HG03520 (cell line): ENCODE data around the gene POLR2C.

ENCODE experiments used
- ATAC-seq: cut with Tn5 transposase; IDR thresholded peaks from one replicate; pipeline ENCODE4 v1.9.1; 2021; ENCODE audit warnings: mild to moderate bottlenecking, moderate library complexity; ENCODE audit not compliant: unreplicated experiment

POLR2C gene

DNA sequence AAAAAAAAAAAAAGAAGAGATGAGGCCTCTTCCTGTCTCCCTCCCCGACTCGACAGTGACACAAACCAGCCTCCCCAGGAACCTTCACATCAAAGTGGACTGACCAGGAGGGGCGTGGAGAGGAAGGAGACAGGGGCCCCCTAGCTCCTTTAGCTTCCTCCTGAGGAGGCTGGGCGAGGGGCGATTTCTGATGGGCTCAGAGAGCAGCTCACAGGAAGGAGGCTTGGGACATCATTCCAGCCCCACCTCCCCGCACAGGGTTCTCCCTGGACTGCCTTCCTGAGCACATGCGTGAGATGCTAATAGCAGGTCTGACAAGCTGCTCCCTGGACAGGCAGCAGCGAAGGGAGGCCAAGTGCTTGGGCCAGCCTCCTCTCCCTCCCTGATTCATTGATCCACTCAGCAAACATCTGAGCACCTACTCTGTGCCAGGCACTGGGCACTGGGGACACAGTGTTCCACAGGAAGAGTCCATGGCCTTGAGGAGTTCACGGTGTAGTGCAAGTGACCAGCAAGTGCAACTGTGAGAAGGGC lies 38.2 kb downstream of the POLR2C start:
- no peak for ATAC-seq

DNA sequence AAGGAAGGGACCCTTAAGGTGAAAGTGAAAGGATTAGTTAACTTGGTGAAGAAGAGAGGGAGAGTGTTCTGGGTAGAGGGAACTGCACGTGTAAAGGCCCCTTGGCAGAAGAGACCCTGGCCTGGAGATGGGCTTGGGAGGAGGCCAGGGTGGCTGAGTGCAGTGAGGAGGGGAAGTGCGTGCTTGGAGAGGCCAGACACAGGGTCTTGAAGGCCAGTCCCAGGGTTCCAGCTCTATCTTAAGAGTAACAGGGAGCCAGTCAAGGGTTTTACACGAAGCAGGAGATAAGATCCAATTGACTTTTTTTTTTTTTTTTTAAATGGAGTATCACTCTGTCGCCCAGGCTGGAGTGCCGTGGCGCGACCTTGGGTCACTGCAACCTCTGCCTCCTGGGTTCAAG lies 39.0 kb downstream of the POLR2C start:
- ATAC-seq: no peak

DNA sequence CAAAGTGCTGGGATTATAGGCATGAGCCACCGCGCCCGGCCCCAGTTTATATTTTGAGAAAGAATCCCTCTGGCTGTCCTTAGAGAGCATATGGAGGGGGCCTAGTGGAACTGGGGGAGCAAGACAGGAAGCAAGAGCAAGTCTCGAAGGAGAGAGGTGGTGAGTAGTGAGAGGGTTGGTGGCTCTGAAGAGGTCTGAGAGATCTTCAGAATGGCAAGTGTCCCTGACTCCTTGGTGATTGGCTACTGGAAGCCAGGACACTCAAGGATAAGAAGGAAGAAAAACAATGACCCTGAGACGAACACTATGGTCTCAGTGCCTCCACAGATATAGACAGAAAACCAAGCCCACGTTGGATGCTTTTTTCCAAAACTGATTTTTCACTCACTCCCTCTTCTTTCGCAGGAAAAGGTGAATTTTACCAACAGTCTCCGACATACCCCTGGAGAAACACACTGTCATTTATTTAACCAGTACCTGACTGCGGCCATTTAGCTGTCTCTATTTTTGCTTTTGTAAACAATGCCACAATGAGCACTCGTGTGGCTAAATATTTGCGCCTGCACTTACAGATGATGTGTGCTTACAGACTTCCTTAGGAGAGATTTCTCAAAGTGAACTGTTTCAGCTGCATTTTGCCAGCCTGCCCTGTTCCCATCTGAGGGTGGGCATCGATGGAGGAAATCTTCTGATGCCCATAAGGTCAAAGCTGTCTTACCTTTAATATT lies 39.7 kb downstream of the POLR2C start:
- no peak for ATAC-seq

DNA sequence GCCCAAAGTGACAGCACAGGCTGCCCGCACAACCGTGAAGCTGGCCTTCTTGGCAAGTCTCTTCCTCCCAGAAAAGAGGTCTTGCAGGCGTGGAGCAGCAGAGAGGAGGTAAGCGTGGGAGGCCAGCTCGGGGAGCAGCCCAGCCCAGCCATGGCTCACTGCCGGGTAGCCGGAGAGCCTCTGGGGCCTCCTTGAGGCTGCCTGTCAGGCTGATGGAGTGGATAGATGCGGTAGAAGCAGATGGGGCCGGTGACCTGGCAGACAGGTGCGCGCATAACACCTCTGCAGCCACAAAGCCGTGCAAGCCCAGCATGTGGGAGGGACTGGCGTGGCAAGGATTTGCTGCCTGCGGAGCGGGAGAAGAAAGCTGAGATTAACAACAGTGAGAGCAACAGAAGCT lies 40.9 kb downstream of the POLR2C start:
- ATAC-seq: no peak

DNA sequence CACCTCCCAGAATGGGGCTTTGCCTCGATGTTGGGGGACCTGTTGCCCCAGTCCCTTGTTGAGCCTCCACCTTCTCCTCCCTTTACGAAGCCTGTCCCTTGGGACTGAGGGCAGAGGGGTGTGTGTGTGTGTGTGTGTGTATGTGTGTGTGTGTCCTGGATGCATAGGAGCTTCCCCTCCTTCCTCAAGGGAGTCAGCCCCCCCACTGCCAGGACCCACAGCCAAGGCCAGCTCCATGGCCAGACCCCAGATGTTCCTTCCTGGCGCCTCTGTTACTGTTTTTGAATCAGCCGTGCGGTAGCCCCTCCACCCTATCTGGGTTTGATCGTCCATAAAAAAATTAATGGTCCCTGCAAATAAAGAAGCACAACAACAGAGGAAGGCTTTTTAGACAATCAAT lies 41.5 kb downstream of the POLR2C start:
- ATAC-seq: no peak

DNA sequence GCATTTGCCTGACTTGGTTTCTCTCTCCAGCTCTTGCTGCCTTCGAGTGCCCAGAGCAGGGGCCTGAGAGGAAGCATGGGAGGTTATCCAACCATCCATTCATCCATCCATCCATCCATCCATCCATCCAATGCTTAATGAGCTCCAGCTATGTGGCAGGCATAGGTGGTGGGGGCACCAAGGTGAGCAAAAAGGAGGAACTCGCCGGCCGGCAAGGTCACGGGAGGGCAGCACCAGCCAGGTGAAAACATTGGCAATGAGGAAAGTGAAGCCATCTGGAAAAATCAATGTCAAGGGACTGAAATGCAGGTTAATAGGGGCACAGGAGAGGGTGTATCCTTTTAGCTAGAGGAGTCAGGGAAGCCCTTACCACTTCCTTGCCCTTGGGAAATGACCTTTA lies 42.0 kb downstream of the POLR2C start:
- no peak for ATAC-seq

DNA sequence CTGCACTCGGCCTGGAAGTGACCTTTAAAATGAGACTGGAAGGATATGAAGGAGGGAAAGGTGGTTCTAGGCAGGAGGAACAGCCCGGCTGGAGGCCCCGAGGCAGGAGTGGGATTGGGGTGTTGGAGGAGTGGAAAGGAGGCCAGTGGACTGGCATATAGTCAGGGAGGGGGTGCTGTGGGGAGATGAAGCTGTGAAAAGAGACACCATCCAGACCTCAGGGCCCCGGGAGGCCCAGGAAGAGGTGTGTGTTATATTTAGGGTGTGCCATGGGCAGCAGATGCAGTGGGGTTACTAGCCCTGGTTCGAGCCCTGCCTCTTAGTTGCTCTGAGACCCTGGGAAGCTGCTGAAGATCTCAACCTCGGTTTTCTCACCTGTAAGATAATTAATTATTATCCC lies 42.7 kb downstream of the POLR2C start:
- no peak for ATAC-seq

DNA sequence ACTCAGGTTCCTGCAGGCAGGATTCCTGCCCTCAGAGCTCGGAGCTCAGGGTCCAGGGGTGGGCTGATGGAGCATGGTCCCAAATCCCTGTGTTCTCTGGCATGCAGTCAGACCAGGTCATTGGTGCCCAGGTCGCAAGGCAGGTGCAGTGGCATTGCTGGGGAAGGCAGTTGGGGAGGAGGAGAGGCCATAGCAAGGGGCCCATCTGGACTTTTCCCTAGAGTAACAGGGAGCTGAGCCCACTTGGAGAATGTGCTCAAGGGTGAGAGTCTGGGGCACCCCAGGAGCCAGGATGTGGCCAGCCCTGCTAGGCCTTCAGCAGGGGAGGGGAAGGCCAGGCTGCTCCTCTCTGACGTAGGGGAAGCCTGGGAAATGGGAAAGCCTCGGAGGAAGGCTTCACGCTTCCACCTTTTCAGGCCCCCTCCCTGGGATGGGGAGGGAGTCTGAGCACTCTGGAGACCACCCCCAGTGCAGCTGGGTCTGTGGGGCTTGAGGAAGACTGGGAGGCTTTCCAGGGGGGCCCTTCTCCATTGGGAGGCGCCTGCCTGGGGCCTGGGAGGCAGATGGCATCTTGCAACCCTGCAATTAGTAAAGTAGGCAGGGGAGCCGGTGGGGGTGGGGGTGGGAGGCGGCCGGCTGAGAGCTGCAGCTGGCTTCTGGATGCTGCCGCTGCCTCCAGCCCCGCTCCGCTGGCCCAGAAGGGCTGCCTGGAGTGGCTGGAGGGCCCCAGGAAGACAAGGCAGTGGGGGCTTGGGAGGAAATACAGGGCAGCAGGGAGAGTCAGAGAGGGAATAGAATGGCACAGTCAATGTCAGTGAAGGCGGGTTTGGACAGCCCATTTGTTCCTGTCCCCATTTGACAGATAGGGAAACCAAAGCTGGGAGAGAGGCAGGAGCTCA lies 44.9 kb downstream of the POLR2C start:
- no peak for ATAC-seq

DNA sequence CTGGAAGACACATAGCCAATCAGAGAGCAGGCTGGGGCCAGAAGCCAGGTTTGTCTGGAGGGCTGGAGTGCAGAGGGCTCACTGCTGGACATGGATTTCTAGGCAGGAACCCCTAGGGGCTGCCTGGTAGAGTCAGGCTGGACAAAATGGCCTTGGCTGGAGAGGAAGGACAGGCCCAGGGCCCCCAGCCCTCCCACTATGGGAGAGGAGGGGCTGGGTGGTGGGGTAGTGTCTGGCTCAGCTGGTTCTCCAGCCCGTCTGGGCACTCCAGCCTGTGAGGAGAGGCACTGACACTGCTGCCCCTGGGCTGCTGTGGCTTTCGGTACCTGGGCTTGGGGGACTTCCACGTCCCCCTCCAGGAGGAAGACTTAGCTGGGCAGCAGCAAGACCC lies 45.6 kb downstream of the POLR2C start:
- no peak for ATAC-seq

DNA sequence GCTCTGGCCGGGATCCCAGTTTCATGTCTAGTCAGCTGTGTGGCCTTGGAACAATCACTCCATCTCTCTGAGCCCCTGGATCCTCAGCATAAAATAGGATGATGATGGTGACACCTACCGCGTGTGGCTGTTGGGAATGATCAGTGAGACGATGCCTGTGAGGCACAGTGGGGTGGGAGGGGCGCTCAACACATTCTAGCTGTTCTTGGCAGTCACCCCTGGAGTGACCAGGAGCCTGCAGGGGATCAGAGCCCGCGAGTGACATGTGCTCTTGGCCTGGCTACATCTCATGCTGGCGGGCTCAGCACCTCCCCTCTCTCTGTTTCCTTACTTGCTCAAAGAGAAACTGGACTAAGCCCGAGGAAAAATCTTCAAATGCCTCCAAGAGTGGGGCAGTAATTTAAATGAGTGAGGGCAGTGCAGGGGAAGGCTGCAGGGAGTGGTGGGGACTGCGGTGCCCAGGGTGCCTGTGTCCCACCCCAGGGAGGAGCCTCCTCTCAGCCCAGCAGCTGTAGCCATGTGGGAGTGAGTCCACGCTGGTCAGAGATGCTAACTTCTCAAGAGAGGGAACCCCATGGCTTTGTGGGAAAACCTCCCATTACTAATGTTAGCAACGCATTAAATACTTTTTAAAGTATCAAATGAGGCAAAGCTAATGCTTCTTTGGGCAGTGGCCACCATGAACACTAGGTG lies 46.9 kb downstream of the POLR2C start:
- no peak for ATAC-seq

DNA sequence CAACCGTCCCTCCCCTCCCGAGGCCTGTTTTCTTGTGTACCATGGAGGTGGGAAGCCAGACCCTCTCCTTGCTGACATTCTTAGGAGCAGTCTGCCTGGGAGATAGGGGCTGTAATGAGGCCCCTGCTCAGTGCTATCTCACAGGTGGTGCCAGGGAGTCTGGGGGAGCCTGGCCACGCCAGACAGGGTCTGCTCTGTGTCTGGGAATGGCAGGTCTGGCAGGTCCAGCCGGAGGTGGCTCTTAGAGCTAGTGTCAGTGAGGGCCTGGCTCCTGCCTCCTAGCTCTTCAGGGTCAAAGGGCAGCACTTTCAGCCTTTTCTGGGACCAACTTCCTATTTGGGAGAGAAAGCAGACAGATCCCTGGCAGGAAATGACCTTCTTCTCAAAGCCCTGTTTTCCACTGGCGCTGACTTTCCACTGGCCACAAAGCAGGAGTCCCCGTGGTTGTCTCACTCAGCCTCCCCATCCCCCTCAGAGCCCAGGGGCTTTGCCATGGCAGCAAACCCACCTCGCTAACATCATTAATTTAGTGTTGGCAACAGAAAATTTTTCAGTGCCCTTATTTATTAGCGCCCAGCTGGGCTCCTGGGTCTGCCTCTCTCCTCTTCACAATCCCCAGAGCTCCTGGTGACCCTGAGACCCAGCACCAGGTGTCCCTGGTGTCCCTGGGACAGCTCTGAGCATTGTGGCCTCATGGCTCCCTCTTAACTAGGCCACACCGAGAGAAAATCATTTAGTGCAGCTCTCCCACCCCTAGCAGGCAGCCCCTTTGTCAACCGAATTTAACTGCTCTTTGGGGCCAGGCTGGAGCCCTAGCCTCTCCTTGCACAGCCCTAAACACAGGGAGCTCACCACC lies 47.8 kb downstream of the POLR2C start:
- no peak for ATAC-seq

DNA sequence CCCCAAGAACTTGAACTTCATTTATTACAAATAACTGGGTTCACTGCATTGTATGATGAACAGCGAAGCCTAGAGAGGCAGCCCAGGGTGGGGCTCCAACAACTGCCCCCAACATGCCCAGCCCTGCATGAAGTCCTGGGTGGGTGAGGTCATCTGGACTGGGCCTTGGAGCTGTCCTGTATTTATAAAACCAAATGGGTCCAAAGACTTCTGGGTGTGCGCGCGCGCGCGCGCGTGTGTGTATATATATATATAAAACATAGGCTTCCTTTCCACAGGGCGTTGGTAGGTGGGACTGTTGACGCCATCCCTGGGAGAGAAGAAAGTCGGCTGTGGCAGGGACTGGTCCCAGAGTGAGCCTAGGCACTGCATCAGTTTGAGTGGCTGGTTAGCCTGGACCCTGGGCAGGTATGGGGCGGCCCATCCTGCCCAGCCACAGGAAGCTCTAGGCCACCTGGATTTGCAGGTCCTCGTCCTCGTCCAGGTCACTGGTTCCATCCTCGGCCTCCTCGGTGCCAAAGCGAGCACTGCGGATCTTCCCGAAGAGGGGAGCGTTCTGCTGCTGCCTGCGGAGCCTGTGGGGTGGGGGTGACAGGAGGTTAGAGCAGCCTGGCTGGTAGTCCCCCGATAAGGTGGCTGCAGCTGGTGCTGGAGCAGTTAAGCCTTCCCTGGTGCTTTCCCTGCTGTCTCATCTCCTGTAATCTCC lies 50.0 kb downstream of the POLR2C start:
- ATAC-seq: no peak

DNA sequence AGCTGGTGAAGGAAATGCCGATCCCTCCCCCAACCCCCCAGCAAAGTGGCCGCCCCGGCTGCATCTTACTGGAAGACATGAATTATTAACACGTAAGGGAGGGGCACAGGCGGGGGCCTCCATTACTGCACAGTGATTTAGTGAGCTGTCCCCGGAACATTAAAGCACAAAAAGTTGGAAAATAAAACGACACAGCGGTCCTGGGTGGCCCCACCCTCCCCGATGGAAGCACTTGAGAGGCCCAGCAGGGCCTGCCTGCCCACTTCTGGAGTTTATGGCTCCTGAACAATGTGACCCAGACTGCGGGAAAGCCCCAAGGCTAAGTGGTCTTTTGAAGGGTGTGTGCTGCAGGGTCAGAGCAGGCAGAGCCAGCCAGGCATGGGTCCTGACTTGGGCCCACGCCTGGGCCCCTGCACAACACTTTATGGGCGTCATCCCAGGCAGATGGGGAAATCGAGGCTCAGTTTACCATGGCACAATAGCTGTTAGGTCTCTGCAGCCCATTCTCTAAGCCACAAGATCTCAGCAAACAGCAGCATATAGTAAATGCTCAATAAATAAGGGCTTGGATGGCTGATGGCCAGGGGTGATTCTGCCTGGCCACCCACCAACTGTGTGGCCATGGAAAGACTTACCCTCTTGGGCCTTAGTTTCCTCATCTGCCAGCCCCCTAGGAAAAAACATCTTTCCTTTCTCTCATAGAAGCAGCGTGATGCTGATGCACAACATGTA lies 51.1 kb downstream of the POLR2C start:
- ATAC-seq: no peak

DNA sequence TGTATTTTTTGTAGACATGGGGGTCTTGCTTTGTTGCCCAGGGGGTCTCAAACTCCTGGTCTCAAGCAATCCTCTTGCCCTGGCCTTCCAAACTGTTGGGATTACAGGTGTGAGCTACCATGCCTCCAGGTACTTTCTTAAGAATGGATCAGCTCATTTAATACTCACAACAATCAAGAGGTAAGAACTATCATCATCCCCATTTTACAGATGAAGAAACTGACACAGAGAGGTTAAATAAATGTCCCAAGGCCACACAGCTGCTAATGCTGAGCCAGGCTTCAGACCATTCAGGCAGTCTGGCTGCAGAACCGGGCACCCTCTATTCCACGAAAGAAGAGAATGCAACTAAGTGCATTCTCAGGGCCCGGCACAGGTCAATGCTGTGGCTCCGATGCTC lies 51.9 kb downstream of the POLR2C start:
- ATAC-seq: no peak

DNA sequence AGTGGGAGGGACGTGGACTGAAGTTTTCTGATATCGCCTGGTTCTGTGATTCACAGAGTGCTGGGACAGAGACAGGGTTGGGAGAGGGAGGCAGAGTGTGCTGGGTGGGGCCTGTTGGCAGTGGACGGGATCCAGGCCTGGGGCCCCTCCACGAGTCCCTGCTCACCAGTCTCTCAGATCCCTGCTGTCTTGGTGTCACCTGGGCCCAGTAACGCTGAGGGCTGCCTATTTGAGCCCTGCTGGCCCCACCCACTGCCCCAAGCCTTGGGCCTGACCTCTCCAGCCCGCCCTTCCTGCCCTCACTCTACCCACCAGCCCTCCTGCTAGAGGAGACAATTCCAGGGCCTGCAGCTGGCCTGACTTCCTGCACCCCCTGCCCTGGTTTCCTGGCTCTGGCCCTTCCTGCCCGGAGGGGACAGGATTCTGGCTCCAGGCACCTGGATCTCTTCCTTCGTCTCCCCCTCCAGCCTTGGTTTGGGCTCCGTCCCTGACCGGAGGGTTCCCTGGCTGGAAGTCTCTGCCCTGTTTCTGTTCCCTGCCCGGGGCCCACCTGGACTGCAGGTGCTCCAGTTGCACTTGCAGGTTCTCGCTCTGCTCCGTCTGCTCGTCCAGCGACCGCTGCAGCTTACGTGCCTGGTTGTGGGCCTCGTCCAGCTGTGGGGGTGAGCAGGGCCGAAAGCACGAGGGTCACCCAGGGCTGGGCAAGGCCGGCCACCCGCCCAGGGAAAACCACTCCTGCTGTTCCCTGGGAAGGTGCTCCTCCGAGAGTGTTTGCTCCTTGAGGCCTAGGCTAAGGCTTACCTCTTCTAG lies 52.5 kb downstream of the POLR2C start:
- ATAC-seq: no peak

DNA sequence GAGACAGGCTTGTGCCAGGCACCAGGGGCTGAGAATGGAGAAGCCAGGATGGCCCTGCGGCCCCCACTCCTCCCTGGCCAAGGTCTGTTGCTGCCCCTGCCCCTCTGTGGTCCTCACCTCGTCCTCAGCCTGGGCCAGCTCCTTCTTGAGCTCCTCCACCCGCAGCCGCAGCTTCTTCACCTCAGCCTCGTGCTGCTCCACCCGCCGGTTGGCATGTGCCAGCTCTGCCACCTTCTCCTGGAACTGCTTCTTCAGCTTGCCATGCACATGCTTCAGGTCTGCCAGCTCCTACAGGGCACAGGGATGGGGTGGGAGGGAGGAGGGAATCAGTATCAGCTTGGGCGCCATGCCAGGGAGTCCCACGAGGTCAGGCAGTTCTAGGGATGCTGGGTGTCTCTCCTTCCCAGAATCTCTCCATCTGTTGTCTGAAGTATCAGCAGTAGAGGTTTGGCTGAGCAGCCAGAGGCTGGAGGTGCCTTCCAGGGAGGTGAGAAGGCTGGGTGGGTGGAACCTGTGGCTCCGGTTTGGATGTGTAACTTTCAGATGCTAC lies 53.8 kb downstream of the POLR2C start:
- no peak for ATAC-seq

DNA sequence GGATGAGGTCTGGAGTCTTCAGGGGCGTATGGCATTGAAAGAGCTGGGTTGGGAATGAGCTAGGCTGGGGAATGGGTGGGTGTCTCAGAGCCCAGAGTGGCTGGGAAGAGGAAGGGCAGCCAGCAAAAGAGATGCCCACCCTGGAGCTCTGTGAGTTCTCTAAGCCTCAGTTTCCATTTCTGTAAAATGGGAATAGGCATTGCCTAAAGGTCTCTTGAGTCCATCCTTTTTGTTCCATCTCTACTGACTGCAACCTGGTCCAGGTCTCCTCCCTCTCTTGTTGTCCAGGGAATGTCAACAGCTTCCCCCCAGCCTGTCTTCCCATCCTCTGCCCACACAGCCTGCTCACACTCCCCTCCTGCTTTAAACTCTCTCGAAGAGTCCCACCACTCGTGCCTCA lies 54.3 kb downstream of the POLR2C start:
- ATAC-seq: no peak
